Stimulated activated CD4-positive, alpha-beta T cell treated with anti-CD3 and anti-CD28 coated beads, Interleukin-1b, Interleukin-23, amount 100 ng/mL, for 24 hours (primary cell): ENCODE data around the gene ZFR.
"Not testable (repeated sequence)": the region's sequence is repeated elsewhere in the genome, so short reads cannot be mapped to it uniquely, and the experiment has no call there.

Source experiments
- DNase-seq, 4 experiments: peaks; one replicate each; pipeline ENCODE4 v3.0.0-alpha.2; 2020; ENCODE audit warnings: low read depth in 4 of 4, low spot score in 1 of 4

The ZFR gene

GRCh38 chr5:32452316-32452715 is 7.8 kb upstream of the ZFR start:
- DNase-seq = not testable (repeated sequence)

- DNase-seq = no peak
Measured at GRCh38 chr5:32450952-32451351, 6.4 kb upstream of the ZFR start.

GRCh38 chr5:32449262-32449661 is 4.7 kb upstream of the ZFR start:
- DNase-seq = no peak

- DNase-seq = no peak
Measured at GRCh38 chr5:32446630-32447029, 2.1 kb upstream of the ZFR start.

- DNase-seq = no peak
Measured at GRCh38 chr5:32445831-32446614, 1.5 kb upstream of the ZFR start.

GRCh38 chr5:32445287-32445758 is 783 bp upstream of the ZFR start:
- DNase-seq = no peak

GRCh38 chr5:32443541-32444430 is 754 bp downstream of the ZFR start:
- DNase-seq = peak in 3 of 4 experiments; percentile 23 to 38 (median 34)

GRCh38 chr5:32443145-32443540 is 1.4 kb downstream of the ZFR start:
- peak in 1 of 4 experiments; percentile 15 for DNase-seq

- DNase-seq = no peak
Measured at GRCh38 chr5:32439086-32439642, 5.4 kb downstream of the ZFR start.

GRCh38 chr5:32436553-32437242 is 7.8 kb downstream of the ZFR start:
- DNase-seq = no peak

GRCh38 chr5:32435383-32435782 is 9.2 kb downstream of the ZFR start:
- no peak for DNase-seq

- no peak for DNase-seq
Measured at GRCh38 chr5:32434221-32434620, 10.3 kb downstream of the ZFR start.

- no peak for DNase-seq
Measured at GRCh38 chr5:32432633-32433032, 11.9 kb downstream of the ZFR start.

GRCh38 chr5:32430825-32431224 is 13.7 kb downstream of the ZFR start:
- not testable (repeated sequence) for DNase-seq

- DNase-seq = no peak
Measured at GRCh38 chr5:32428426-32428825, 16.1 kb downstream of the ZFR start.

GRCh38 chr5:32426440-32427151 is 17.9 kb downstream of the ZFR start:
- DNase-seq = no peak

- DNase-seq = no peak
Measured at GRCh38 chr5:32422697-32423096, 21.8 kb downstream of the ZFR start.

GRCh38 chr5:32421075-32421474 is 23.5 kb downstream of the ZFR start:
- DNase-seq = no peak

GRCh38 chr5:32420506-32420905 is 24.0 kb downstream of the ZFR start:
- DNase-seq = no peak

- DNase-seq = no peak
Measured at GRCh38 chr5:32419791-32420190, 24.7 kb downstream of the ZFR start.
